Measurements from ENCODE around the gene C5orf63. TPM values are rescaled to one million over a fixed set of nuclear protein-coding genes. Genes with fewer than 3 reads are reported as not detected.

The C5orf63 gene
- total and polyA plus RNA-seq, 9 of the 15 experiments (the other 6 are each of a cell fraction or from before 2014, with no cell fraction given) = 1.8 to 24.6 (median 6.2) TPM

GRCh38 chr5:127028822-127029457, 44.4 kb downstream of the C5orf63 start (continued):
- TF ChIP-seq ZNF318 (IDR thresholded peaks at IDR 0.05; ENCODE audit: borderline replicate concordance in 1 of 2, low read depth in 1 of 2) (no peak), JUND (IDR thresholded peaks at IDR 0.05; ENCODE audit: borderline replicate concordance, low read depth, low read length) (no peak), JUND (tag; IDR thresholded peaks at IDR 0.05; ENCODE audit: borderline replicate concordance, low read depth, low read length) (0 out of 3 replicates have a peak, but pooled peaks have one; percentile 19), RAD21 (CRISPR knock-in tag; conservative IDR thresholded peaks at IDR 0.05 in 1 of 2, IDR thresholded peaks at IDR 0.05 in 1 of 2) (peak in 1 of 2 experiments; percentile 16; a peak in 2 of 4 replicates), MGA (IDR thresholded peaks at IDR 0.05) (no peak)
